ENCODE measurements around the gene SULT1A4.
A peak's percentile ranks its signal among the peaks of the same experiment; 100 is the strongest.
"Not testable (repeated sequence)": the region's sequence is repeated elsewhere in the genome, so short reads cannot be mapped to it uniquely, and the experiment has no call there.

The SULT1A4 gene

GRCh38 chr16:29459706-29460646, at the start of gene SULT1A4:
Gene SULT1A4 (plus strand): TSS chr16:29459913. CDS start chr16:29461386, 1,473 bp downstream.
- not testable (repeated sequence) for ATAC-seq

GRCh38 chr16:29423587-29423986, 36.1 kb upstream of the SULT1A4 start:
- DNase-seq, ATAC-seq: not testable (repeated sequence)

More at GRCh38 chr16:29459706-29460646, at the start of gene SULT1A4:
- not testable (repeated sequence) for DNase-seq

- not testable (repeated sequence) for ATAC-seq, DNase-seq
Observed at GRCh38 chr16:29425390-29425789, 34.3 kb upstream of the SULT1A4 start.

GRCh38 chr16:29453754-29454153, 6.0 kb upstream of the SULT1A4 start:
- peak; percentile 8 for ATAC-seq
- DNase-seq: not testable (repeated sequence)

- ATAC-seq: peak; percentile 89
- DNase-seq: not testable (repeated sequence)
Observed at GRCh38 chr16:29454269-29454668, 5.4 kb upstream of the SULT1A4 start, which contains the start of the genes BOLA2 and SLX1B. Gene BOLA2 (minus strand): TSS chr16:29454351. CDS start chr16:29454253, 98 bp downstream. Gene SLX1B (plus strand): TSS chr16:29454533.

DNA sequence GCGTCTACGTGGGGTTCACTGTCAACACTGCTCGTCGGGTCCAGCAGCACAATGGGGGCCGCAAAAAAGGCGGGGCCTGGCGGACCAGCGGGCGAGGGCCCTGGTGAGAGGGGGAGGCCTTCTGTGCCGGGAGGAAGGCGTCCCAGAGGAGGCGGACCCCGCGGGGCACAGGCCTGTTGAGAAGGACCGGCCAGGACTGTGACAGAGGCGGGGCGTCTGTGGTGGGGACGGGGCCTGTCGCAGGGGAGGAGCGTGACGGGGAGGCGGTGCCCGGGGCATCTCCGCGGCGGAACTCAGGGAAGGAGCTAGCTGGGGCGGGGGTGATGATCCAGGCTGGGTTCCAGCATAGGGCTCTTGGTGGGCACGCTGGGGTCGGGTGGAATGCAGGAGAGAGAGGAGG, 4.9 kb upstream of the SULT1A4 start:
- peak; percentile 76 for ATAC-seq
- not testable (repeated sequence) for DNase-seq

DNA sequence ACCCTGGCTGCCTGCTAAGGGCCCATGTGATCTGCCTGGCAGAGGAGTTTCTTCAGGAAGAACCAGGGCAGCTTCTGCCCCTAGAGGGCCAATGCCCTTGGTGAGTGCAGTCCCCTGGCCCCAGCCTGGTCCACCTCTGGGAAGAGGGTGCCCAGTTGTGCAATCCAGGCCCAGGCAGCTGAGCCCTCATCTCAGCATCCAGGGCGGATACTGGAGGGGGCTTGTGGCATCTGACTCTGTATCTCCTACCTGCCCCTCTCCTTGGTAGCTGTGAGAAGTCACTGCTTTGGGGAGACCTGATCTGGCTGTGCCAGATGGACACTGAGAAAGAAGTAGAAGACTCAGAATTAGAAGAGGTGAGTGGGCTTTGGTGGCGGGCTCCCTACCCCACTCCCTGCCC, 2.1 kb upstream of the SULT1A4 start:
- ATAC-seq: not testable (repeated sequence)

DNA sequence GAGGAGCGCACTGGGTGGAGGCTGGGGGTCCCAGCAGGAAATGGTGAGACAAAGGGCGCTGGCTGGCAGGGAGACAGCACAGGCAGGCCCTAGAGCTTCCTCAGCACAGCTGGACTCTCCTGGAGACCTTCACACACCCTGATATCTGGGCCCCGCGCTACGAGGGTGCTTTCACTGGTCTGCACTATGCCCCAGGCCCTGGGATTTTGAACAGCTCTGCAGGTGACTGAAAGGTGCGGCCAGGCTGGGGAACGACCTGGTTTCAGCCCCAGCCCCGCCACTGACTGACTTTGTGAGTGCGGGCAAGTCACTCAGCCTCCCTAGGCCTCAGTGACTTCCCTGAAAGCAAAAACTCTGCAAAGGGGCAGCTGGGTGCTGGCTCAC, 926 bp downstream of the SULT1A4 start:
- not testable (repeated sequence) for DNase-seq, ATAC-seq

More for the DNA sequence above, 2.1 kb upstream of the SULT1A4 start:
- not testable (repeated sequence) for DNase-seq

DNA sequence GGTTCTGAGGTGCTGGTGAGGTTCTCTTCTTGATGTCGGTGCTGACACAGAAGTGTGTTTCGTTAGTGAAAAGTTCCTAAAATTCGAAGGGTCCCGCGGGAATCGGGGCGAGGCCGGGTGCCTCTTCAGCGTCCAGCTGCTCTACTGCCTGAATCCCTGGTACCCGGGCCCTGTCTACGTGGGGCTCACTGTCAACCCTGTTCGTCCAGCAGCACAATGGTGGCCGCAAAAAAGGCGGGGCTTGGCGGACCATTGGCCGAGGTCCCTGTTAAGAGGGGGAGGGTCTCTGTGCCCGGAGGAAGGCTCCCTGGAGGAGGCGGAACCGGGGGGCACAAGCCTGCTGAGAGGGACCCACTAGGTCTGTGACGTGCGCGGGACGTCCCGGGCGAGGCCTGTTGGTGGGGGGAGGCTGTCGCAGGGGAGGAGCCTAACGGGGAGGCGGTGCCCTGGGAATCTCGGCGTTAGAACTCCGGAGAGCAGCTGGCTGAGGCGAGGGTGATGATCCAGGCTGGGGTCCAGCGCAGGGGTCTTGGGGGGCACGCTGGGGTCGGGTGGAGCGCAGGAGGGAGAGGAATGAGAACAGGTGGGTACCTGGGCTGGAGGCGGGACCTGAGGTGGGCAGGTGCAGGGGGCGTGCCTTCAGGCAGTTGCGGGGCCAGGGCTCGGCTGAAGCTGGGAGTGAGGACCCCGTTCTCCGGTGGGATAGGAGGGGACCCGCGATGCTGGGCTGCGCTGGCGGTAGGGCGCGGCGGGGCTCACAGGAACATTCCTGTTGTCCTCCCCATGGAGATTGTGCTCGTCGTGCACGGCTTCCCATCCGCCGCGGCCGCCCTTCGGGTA, 6.5 kb downstream of the SULT1A4 start:
- DNase-seq: not testable (repeated sequence)
- ATAC-seq: peak; percentile 53

DNA sequence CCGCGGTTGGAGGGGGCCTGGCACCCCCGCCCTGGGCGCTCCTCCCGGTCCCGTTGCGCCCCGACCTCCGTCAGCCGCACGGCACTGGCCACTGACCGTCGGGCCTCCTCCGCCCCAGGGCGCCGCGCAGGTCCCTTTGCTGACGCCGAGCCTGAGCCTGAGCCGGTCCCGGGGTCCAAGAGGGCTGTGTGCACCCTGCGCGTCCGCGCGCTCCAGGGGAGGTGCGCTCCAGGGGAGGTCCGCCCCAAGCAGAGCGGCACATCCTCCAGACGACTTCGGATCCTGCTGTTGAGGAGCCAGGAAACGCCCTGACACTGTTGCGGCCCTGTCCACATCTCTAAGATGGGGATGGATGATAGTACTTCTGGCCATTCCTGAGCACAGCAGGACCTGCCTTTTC, 7.2 kb downstream of the SULT1A4 start:
- ATAC-seq: peak; percentile 42
- not testable (repeated sequence) for DNase-seq

DNA sequence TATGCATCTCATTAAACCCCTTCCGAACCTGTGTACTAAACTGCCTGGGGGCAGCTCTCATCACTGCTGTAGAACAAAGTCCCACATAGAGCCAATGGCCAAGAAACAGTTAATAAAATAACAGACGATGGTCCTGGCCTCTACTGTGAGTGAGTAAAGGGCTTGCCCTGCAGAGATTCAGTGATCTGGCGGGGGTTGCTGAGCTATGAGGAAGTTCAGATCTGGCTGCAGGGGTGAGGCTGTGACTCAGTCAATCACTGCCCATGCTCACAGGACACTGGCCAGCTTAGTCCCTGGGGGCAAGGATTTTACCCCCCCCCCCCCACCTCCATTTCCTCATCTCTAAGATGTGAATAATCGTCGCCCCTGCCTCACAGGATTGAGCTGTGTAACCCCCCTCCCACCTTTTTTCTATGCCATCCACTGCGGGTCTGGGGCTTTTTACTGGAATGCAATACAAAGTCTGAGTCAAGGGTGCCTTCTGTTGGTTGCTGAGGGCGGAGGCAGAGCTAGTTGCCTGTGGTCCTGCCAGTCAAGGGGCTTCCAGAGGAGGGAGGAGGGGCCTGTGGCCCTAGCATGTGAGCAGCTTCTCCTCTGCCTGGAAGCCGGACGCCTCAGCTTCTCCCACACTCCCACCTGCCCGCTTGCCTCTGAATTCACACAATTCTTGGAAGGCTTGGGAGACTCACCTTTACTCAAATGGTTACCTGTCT, 8.1 kb downstream of the SULT1A4 start:
- not testable (repeated sequence) for DNase-seq
- peak; percentile 45 for ATAC-seq

GRCh38 chr16:29469660-29470059, 9.9 kb downstream of the SULT1A4 start:
- DNase-seq (peak; percentile 10), ATAC-seq (peak; percentile 15)

GRCh38 chr16:29472065-29472464, 12.4 kb downstream of the SULT1A4 start:
- not testable (repeated sequence) for DNase-seq
- ATAC-seq: peak; percentile 28

DNA sequence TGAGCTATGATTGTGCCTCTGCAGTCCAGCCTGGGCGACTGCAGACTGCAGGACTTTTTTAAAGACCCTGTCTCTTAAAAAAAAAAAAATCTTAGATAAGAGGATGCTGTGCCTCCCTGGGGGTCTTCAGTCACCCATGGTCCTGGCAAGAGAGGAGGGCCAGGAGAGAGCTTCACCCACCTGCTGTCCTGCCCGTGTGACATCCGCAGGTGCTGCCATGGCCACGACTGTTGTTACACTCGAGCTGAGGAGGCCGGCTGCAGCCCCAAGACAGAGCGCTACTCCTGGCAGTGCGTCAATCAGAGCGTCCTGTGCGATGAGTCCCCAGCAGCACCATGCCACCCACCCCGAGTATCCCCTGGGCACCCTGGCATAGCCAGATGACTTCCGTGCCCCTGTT, 22.6 kb downstream of the SULT1A4 start:
- DNase-seq: not testable (repeated sequence)

DNA sequence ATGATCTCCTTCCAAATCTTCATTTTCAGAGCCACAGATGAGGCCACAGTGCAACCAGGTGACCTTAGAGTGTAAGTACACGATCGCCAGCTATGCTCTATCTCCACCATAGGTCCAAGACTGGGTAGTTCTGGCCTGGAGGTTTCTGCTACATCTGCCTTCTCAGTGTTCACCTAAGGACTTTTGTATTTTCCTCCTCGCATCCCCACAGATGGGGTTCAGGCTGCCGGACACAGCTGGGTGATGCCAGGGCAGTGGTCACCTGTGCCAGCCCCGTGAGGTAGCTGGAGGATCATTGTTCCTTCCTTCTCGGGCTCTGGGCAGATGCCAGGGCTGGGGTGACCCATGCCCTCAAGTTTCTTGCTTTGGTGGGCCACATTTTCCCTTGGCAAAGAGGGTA, 46.6 kb downstream of the SULT1A4 start, which contains the start of gene NPIPB12:
Gene NPIPB12, minus strand, starts transcription at position 101 of the 400 bp plus-strand sequence.
- ATAC-seq: not testable (repeated sequence)

More for the DNA sequence above, 22.6 kb downstream of the SULT1A4 start:
- not testable (repeated sequence) for ATAC-seq

More for the DNA sequence above, 46.6 kb downstream of the SULT1A4 start, which contains the start of gene NPIPB12:
- not testable (repeated sequence) for DNase-seq
